Gastroesophageal sphincter (tissue), 4 donors: ENCODE data around the gene LMO4. TPM values are rescaled to one million over a fixed set of nuclear protein-coding genes. Genes with fewer than 3 reads are reported as not detected.

Experiments used
- ATAC-seq: fragments of 150-250 bp; one replicate; pipeline ENCODE4 v1.9.1; 2016; ENCODE audit warnings: mild to moderate bottlenecking, moderate library complexity
- H3K27ac ChIP-seq, 4 donors: fragments of 200-600 bp; sonication (generic) in 3 of 4; 1 replicate in 3 of 4; 2 replicates in 1 of 4; pipeline ENCODE4 v1.5.1; 2016 to 2019
- H3K27me3 ChIP-seq: fragments of 200-600 bp; sonication (generic); one replicate; pipeline ENCODE4 v1.5.1; 2019
- H3K36me3 ChIP-seq, 2 donors: fragments of 200-600 bp; sonication (generic); one replicate each; pipeline ENCODE4 v1.5.1; 2019; ENCODE audit warnings: control low read depth in 1 of 2
- H3K4me1 ChIP-seq, 3 donors: fragments of 200-600 bp; sonication (generic); 1 replicate in 2 of 3; 2 replicates in 1 of 3; pipeline ENCODE4 v1.5.1; 2016 to 2019; ENCODE audit warnings: control low read depth in 2 of 3
- H3K4me3 ChIP-seq, 2 donors: fragments of 200-600 bp; sonication (generic); one replicate each; pipeline ENCODE4 v1.5.1; 2019; ENCODE audit warnings: mild to moderate bottlenecking in 1 of 2, moderate library complexity in 1 of 2
- H3K9me3 ChIP-seq, 3 donors: fragments of 200-600 bp; sonication (generic); one replicate each; pipeline ENCODE4 v1.5.1; 2017 to 2019; ENCODE audit warnings: control low read depth in 2 of 3
- EP300 ChIP-seq: sonication (generic); formaldehyde crosslinking; IDR thresholded peaks from one replicate; pipeline ENCODE4 v1.6.1; 2017; ENCODE audit warnings: antibody characterized with exemption, mild to moderate bottlenecking
- POLR2A ChIP-seq, 2 donors: fragments of 450-650 bp; IDR thresholded peaks; one replicate each; pipeline ENCODE4 v1.6.1; 2017; ENCODE audit warnings: antibody characterized with exemption in 2 of 2, mild to moderate bottlenecking in 2 of 2, moderate library complexity in 1 of 2
- POLR2AphosphoS5 ChIP-seq: sonication (generic); formaldehyde crosslinking; IDR thresholded peaks from one replicate; pipeline ENCODE4 v1.6.1; 2017; ENCODE audit warnings: antibody characterized with exemption
- WGBS, 2 donors: methylation state at CpG; one replicate each; pipeline ENCODE4 v1.1.5; 2018; ENCODE audit warnings: low coverage in 1 of 2; 5-methylcytosine and 5-hydroxymethylcytosine counted together
- total RNA-seq, 4 donors: library from RNA; depleted of rRNA; stranded (reverse); fragments of >200 nt; gene quantifications; one replicate each; pipeline ENCODE4 v1.1.0, GENCODE V29; 2016
- TF ChIP-seq, protein P1 (sequence below), 4 experiments: fragments of 200-600 bp in 2 of 4; fragments of 450-650 bp in 2 of 4; sonication (generic) in 1 of 4; IDR thresholded peaks; one replicate each; pipeline ENCODE4 v1.5.1; 2017 to 2019; ENCODE audit warnings: antibody characterized with exemption in 4 of 4, mild to moderate bottlenecking in 2 of 4, moderate library complexity in 2 of 4

Gene LMO4
- total RNA-seq, 4 donors from 2014 or later = 44.7 to 166 (median 66.3) TPM

GRCh38 chr1:87327376-87328271 lies 1.1 kb upstream of the LMO4 start:
- peaks cover 0 to 30% (median 9%) of the 10 kb centered on the region in 3 donors for H3K4me1 ChIP-seq
- H3K36me3 ChIP-seq = no peaks in the 10 kb centered on the region
- WGBS, 2 donors = 8 to 13% methylated on average over 9 to 12 of the region's 27 CpGs
- no peak for ATAC-seq
- no peaks in the 10 kb centered on the region for H3K27me3 ChIP-seq
- H3K27ac ChIP-seq = peak overlapping the region; percentile 97 to 100 (median 98)
- TF ChIP-seq POLR2A (IDR thresholded peaks at IDR 0.05) = no peak
- no peak for TF ChIP-seq POLR2AphosphoS5
- TF ChIP-seq EP300 = no peak
- TF ChIP-seq, protein P1, sequence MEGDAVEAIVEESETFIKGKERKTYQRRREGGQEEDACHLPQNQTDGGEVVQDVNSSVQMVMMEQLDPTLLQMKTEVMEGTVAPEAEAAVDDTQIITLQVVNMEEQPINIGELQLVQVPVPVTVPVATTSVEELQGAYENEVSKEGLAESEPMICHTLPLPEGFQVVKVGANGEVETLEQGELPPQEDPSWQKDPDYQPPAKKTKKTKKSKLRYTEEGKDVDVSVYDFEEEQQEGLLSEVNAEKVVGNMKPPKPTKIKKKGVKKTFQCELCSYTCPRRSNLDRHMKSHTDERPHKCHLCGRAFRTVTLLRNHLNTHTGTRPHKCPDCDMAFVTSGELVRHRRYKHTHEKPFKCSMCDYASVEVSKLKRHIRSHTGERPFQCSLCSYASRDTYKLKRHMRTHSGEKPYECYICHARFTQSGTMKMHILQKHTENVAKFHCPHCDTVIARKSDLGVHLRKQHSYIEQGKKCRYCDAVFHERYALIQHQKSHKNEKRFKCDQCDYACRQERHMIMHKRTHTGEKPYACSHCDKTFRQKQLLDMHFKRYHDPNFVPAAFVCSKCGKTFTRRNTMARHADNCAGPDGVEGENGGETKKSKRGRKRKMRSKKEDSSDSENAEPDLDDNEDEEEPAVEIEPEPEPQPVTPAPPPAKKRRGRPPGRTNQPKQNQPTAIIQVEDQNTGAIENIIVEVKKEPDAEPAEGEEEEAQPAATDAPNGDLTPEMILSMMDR (IDR thresholded peaks at IDR 0.05) = no peak
- no peaks in the 10 kb centered on the region for H3K9me3 ChIP-seq
- H3K4me3 ChIP-seq = peak overlapping the region; percentile 86

- H3K27me3 ChIP-seq = no peaks in the 10 kb centered on the region
- ATAC-seq = no peak
- H3K4me3 ChIP-seq = peak overlapping the region; percentile 86 to 95
- no peaks in the 10 kb centered on the region for H3K36me3 ChIP-seq
- peaks cover 0 to 44% (median 14%) of the 10 kb centered on the region in 3 donors for H3K4me1 ChIP-seq
- H3K9me3 ChIP-seq = no peaks in the 10 kb centered on the region
- WGBS, 2 donors = 0 to 3% methylated on average over 7 to 19 of the region's 35 CpGs
- peak; percentile 9 for TF ChIP-seq POLR2AphosphoS5
- TF ChIP-seq, protein P1 (IDR thresholded peaks at IDR 0.05) = no peak
- no peak for TF ChIP-seq EP300
- TF ChIP-seq POLR2A (IDR thresholded peaks at IDR 0.05) = no peak
- peak overlapping the region; percentile 95 to 100 (median 98) for H3K27ac ChIP-seq
These were observed 408 bp downstream of the LMO4 start for GRCh38 chr1:87329051-87329525.

GRCh38 chr1:87329526-87330056 lies 911 bp downstream of the LMO4 start:
- Histone ChIP-seq H3K9me3 (no peaks in the 10 kb centered on the region), H3K27me3 (no peaks in the 10 kb centered on the region), H3K27ac (peak overlapping the region; percentile 95 to 100 (median 98)), H3K4me1 (peaks cover 0 to 49% (median 19%) of the 10 kb centered on the region in 3 donors), H3K36me3 (no peaks in the 10 kb centered on the region), H3K4me3 (peak overlapping the region; percentile 86 to 95)
- TF ChIP-seq POLR2AphosphoS5 (no peak), POLR2A (IDR thresholded peaks at IDR 0.05) (no peak), EP300 (no peak)
- TF ChIP-seq, protein P1 (IDR thresholded peaks at IDR 0.05) = no peak
- 0% methylated on average over 6 to 7 of the region's 7 CpGs for WGBS, 2 donors
- no peak for ATAC-seq

DNA sequence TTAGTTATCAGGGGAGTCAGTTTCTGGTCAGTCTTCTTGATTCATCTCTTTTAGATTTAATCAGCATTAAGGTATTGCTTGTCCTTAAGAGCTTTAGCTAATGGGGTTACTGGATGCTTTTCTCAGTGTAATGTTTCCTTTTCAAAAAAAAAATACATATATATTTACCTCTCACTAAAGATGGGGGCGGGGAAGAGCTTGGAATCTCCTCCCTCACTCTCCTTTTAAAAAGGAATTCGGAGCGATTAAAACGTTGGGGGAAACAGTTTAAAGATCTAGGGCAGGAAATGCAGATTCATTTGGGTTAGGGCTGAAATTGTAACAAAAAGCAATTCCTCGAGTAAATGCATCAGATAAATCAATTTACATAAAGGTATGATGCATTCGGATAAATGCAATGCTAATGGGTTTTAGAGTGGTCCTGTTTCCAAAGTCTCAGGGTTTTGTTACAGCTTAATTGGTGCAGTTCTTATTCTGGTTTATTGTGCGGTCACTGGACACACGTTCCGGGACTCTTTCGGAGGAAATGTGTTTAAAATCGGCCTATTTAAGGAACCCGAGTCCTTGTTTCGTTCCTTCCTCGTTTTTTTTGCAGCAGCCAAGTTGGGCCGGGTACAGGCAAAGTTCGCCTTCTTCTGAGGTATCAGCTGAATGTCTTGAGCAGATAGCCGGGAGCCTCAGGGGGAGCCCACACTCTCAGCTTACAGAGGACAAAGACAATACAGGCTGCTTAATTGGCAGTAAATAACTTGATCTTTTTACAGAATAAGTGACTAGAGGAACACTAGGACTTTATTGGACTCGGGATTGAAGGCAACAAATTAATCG lies 1.6 kb downstream of the LMO4 start:
- no peak for TF ChIP-seq EP300
- no peak for TF ChIP-seq POLR2AphosphoS5
- TF ChIP-seq, protein P1 (IDR thresholded peaks at IDR 0.05) = peak in 1 of 4 experiments; percentile 5
- no peak for TF ChIP-seq POLR2A (IDR thresholded peaks at IDR 0.05)
- WGBS, 2 donors = 0 to 1% methylated on average over 17 to 19 of the region's 19 CpGs
- Histone ChIP-seq H3K36me3 (no peaks in the 10 kb centered on the region), H3K27ac (peak overlapping the region; percentile 95 to 100 (median 98)), H3K4me3 (peak overlapping the region; percentile 86 to 95), H3K9me3 (no peaks in the 10 kb centered on the region), H3K27me3 (no peaks in the 10 kb centered on the region), H3K4me1 (peaks cover 0 to 50% (median 19%) of the 10 kb centered on the region in 3 donors)
- no peak for ATAC-seq
